GM04503 (cell line): ENCODE measurements around the gene PSMC3.

Experiments
- DNase-seq: peaks from one replicate; pipeline ENCODE4 v3.0.0-alpha.2; 2012; ENCODE audit warnings: low read depth

PSMC3 gene

DNA sequence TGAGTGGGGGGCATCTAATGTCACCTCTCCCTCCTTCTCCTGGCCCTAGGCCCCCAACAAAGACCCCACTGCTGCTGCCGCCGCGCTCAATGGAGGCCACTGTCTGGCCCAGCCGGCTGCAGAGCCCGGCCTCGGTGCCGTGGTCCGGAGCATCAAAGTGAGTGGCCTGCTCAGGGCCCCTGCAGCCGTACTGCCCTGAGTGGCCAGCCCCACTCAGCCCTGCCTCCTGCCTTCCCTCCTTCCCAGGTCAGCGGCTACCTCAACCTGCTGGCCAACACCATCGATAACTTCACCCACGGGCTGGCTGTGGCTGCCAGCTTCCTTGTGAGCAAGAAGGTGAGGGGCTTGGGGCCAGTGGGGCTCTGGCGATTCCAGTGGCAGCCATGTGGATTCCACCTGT lies 12.9 kb downstream of the PSMC3 start:
- DNase-seq, result no peak

DNA sequence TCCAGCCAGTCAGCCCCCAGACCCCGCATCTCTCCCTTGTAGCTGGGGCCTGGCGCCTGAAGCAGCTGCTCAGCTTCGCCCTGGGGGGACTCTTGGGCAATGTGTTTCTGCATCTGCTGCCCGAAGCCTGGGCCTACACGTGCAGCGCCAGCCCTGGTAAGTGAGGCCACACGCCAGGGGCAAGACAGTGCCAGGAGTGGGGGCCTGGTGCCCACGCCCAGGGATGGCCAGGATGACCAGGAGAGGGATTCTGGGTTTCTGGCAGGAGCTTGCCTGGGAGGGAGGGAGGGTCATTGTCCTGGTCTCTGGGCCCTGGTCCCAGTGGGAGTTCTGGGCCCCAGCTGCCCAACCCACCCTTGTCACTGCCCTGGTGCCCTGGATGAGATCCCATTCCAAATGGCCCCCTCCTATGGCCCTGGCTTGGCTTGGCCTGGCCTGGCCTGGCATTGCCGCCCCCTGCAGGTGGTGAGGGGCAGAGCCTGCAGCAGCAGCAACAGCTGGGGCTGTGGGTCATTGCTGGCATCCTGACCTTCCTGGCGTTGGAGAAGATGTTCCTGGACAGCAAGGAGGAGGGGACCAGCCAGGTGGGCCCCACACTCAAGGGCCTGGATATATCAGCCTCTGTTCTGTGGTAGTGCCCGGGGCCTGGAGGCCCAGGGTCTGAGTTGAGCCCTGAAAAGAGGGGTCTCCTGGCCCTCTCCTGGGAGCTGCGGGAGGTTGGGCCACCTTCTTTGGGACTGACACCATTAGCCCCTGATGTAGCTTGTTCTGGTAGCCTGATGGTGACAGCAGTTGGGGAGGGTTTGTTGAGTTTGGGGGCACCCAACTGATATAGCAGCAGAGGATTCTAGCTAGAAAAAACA lies 14.1 kb downstream of the PSMC3 start:
- DNase-seq, result no peak

DNA sequence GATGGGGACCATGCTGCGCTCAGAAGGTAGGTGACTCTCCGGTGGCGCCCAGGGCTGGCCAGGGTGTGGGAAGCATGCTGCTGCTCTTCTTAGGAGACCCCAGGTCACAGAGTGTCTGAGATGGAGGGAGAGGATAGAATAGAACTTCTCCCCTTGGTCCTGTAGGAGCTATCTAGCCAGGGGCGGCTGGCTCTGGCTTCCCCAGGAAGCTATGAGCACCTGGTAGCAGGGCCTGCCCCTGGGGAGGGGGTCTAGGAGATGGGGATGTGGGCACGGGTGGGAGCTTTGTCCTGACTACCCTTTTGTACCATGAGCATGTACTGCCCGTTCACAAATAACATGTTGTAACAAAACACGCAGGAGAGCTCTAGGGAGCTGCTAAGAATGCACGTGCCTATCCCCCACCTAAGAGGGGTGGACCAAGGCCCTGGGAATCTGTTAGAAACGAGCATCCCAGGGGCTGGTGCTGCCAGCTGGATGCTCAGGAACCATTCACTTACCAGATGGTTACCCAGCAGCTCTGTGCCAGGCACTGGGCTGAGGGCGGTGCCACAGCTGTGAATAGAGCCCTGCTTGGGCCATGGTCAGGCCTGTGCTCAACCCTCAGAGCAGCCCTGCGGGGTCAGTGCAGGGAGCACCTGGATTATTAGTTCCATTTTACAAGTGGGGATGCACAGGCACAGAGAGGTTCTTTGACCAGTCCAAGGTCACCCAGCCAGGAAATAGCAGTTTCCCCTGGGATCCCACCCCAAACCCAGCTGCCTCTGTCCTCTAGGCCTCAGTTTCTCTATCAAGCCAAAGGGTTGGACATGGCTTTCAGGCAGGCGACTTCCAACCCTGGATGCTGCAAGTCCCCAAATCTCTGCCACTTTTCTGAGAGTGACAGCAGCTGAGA lies 15.6 kb downstream of the PSMC3 start:
- DNase-seq, result no peak

DNA sequence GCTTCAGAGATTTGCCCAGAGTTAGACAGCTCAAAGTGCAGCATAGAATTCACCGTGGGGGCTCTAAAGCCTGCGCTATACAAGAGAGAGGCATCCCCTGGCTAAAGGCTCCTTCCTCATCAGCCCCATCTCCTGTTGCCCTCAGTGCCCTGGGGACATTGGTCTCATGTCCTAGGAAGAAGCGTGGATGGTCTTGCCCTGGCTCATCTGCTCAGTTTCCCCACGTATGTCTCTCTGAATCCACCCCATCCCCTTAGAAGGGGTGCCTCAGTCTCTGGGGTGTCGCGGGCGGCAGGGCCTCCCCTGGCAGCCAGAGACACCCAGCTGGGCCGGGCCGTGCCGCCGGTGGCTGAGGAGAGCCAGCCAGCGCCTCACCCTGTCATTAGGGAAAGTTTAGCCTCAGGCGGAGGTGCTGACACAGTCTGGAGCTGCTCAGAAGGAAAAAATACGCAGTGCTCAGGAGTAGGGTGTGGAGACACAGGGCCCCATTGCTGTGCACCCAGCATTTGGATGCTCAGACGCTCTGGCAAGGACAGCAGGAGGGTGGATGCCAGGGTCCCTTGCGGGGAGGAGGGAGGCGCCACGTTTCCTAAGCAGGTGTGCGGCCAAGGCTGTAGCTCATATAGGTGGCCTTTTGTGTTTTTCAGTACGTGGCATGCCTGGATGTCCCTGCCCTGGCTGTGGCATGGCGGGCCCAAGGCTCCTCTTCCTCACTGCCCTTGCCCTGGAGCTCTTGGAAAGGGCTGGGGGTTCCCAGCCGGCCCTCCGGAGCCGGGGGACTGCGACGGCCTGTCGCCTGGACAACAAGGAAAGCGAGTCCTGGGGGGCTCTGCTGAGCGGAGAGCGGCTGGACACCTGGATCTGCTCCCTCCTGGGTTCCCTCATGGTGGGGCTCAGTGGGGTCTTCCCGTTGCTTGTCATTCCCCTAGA lies 16.5 kb downstream of the PSMC3 start:
- no peak for DNase-seq

DNA sequence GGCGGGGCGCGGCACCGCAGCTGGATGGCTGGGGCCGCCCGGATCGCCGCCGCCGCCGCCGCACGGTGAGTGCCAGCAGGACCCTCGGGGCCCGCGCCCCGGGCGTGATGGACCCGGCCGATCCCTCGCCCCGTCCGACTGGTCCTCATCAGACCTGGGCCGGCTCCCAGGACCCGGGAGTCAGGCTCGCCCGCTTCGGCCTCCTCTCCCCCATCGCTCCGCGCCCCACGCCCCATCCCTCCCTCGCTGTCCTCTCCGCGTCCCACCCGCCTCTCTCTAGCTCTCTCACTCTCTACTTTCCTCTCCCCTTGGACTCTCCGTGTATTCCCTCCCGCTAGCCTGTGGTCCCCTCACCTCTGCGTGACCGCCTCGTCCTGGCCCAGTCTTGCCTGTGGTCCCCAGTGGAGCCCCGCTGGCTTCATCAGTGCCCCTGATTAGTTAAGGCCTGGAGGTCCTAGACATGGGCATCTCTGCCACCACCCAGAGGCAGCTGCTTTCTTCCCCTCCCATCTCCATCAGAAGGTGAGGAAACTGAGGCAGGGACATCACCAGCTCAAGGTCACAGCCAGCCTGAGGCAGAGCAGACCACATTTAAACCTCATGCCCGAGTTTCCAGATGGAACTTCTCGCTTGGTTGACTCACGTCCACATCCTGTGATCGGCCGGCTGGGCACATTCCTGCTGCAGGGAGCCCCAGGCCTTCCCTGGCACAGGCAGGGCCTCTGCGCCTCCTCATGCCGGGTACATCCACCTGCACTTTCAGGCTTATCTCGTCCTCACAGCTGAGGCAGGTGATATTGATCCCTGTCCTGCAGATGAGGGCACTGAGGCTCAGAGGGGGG lies 17.4 kb downstream of the PSMC3 start:
- DNase-seq, result peak; percentile 56

DNA sequence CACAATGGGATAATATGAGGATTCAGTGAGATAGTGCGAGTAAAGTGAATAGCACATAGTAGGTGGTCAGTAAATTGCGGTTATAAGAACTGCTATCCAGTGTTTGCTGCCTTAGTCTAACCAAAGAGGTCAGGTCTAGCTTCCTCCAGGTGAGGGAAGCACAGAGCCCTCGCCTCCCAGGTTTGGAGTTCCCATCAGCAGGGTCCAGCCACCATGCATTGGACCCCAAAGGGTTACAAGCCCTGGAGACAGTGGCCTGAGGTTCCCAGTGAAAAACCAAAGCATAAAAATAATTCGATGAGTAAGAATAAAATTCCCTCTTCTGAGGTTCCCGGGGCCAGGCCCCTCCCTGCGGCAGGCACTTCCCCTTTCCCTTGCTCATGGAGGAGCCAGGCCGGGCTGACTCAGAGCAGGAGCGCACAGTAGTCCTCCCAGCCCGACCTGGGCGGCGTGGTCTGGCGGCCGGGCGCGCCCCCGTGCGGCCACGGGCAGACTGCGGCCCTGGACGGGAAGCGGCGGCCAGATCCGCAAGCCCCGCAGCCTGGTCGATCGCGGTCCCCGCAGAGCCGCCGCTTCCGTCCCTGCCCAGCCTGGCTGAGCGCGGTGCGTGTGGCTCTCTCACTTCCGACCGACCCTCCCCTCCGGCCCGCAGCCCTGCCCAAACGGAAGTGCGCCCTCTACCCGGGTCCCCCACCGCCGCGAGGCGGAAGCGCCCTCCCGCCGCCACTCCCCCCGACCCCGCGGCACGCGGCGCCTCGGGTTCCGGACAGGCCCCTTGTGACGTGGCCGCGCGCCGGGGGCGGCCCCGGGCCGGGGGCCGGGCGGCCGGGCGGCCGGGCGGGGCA lies 18.3 kb downstream of the PSMC3 start, which contains the start of gene SLC39A13:
TSS of gene SLC39A13 (plus strand) at position 845 of the 845 bp plus-strand sequence. CDS start 1,505 bp downstream, outside the sequence.
- DNase-seq, result peak; percentile 70

DNA sequence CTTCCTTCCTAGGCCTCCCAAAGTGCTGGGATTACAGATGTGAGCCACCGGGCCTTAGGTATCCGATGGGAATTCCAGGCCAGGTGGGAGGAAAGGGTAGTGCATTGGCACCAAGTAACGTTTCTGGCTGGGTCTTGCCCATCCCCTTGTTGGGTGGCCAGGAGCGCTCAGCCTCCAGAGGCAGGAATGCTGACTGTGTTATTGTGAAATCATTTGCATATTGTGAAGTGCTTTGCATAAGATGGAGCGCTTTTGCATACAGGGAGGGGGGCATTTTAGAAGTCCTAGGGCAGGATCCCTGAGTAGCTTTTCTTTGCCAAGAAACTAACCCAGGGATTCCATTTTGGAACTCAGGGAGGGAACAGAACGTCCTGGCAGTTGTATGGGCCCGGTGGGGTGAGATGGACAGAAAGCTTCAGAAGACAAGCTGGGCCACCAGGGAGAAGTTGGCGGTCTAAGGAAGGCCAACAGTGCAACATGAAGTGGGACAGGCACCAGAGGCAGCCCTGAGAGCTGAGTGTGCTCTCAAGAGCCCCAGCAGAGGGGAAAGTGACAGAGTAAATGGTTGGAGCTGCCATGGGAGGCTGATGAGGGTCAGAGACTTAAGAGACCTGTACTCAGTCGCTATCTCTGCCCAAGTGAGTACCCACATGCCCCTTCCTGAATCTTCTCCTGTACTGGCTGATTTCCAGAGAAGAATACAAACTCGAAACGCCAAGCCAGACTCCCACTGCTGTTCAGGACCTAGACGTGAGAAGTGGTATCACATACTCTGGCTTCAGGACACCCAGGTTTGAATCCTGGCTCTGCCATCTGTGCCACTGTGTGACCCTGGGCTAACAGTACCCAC lies 19.1 kb downstream of the PSMC3 start:
- DNase-seq, result no peak

DNA sequence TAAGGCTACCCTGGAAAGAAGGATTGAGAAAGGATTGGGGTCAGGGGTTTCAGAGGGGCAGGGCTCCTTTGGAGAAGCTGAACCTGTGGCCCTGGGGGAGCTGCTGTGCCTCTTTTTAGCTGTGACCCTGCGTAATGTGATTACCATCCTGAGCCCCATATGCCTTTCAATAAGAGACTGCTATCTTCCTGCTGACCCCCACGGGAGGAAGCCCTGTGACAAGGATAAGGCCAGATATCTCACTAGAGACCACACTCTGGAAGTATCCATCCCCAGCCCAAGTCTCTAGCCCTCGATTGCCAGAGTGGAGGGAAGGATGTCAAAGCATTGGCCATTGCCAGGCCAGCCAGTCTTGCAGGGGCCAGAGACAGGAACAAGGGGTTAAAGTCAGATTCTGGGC lies 22.7 kb downstream of the PSMC3 start:
- DNase-seq, result no peak

DNA sequence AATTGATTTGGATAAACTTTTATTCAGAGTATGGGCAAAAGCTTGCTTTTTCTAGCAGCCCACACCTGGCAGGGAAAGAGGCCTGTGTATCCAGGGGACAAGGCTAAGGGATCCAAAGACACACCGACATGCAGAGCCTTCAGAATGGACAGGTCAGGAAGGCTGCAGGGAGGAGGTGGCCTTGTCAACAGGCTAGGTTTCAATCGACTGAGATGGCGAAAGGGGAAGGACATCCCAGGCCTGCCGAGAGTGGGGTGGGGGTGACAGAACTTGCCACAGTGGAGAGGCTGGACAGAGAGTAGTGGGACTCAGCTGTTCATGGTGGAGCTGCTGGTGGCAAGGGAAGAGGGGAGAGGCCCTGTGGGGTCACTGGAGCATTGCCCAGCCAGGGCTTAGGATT lies 23.1 kb downstream of the PSMC3 start:
- no peak for DNase-seq

DNA sequence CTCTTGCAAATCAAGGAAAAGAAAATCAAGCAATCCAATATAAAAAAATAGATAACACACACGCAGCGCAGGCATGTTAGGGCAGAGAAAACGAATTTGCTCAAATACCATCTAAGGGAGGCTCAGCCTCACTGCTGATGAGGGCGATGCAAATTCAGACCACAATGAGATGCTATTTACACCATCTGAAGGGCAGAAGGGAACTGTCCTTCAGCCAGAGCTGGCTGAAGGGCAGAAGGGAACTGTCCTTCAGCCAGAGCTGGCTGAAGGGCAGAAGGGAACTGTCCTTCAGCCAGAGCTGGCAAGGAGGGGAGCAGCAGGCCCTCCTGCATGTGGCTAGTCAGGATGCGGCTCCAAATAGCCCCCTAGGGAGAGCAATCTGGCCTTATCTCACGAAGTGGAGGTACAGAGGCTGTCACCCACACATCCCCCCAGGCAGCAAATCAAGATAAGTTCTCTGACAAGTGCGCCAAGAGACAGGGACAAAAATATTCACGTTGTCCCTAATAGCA lies 25.4 kb downstream of the PSMC3 start:
- DNase-seq, result no peak

DNA sequence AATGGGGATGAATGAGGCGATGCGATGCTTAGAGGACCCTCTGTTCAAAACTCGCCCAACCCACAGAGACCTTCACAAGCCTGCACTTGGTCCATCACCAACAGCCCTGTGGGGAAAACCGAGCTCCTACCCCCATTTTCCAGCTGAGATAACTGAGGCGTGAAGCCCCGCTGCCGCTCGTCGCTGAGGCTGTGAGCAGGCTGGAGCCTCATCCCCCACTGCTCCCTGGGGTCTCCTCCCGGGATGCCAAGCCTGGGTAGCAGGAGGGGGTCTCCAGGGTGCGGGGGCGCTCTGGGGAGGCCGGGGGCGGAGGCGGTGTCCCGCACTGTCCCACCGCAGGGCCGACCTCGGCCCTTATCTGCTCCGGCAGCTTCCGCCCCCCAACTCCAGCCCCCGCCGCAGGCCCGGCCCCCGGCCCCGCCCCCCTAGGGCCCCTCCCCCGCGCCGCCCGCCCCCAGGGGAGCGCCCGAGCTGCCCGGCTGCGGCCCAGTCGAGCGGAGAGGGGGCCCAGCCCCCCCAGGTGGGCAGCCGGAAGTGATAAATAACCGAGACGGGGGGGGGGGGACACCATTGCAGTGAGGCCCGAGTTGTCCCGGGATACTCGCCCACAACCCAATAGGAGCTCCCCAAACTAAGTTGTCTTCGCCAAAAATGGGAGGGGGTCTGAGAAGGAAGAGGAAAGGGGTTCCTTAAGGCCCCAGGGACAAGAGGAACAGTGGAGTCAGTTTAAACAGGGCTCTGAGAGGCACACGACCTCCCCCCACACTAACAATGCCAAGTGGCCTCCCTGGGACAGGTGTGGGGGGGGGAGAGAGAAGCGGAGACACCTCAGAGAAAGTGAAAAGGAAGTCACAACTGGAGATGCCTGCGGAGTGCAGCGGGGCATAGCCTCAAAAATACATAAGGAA lies 26.1 kb downstream of the PSMC3 start:
- DNase-seq, result no peak

DNA sequence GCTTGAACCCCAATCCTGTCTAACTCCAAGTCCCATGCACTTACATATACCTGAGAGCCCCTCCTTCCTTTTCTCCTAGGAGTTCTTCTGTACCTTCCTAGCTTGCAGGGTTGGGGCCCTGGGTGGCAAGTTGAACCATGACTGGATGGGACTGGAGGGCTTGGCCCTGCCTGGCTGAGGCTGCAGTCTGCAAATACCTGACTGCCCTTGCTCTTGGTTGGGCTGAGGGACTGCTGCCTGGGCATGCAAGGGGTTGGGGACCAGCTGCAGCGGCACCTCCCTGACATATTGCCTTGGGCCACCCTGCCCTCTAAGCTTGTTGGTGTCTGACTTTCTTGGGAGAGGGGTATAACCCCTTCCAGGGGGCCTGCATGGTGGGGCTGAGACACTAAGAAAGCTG lies 27.7 kb downstream of the PSMC3 start:
- no peak for DNase-seq

DNA sequence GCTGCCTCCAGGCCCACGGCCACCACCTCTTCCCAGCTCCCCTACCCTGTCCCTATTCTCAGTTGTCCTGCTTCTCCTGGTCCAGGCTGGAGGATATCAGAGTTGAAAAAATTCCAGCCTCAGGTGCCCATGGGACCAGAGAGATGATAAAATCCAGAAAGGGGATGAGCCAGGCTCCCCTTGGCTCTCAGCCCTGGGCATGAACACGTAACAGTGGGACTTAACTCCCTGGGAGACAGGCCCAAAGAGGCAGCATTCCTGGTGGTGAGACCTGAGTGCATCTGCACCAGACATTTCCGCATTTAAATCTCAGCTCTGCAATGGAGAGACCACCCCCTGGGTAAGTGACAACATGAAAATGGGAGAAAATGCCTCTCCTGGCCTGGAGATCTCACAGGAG lies 28.2 kb downstream of the PSMC3 start:
- DNase-seq, result no peak

DNA sequence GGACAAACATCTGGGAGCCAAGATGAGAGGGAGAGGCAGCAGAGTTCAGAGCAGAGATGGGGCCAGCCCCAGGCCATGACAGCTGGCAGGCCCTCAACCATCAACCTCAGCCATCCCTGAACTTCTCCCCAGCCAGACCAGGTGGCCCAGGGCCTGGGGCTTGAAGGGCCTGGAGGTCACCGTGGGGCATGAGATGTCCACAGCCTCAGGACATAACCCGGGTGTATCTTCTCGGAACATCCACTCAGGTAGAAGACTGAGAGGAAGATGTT lies 30.3 kb downstream of the PSMC3 start:
- DNase-seq, result no peak

DNA sequence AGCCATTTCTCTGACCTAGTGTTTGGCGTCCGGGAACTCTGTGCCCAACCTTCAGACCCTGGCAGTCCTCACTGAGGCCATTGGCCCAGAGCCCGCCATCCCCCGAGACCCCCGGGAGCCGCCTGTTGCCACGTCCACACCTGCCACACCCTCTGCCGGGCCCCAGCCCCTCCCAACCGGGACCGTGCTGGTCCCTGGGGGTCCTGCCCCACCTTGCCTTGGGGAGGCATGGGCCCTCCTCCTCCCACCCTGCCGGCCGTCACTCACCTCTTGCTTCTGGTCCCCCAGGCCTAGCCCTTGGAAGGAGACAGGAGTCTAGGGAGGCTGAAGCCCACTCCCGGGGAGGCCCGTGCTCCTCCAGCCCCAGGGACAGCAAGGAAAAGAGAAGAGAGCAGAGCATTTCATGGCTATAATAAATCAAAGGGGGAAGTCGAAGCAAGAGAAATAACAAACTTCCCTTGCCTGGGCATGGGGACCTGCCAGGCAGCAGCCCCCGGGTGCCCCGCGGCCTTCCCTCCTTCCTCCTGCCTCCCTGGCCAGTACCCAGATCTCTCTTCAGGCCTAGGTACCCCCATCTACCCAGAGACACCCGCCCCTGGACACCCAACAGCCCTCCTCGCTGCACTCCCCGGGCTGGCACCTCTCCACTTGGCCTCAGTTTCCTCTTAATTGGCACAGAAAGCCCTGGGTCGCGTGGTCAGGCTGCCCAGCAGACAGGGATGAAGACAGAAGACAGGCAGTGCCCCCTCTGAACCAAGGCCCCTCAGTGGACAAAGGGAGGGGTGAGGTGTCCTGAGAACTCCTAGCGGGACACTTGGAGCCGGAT lies 30.8 kb downstream of the PSMC3 start:
- no peak for DNase-seq

DNA sequence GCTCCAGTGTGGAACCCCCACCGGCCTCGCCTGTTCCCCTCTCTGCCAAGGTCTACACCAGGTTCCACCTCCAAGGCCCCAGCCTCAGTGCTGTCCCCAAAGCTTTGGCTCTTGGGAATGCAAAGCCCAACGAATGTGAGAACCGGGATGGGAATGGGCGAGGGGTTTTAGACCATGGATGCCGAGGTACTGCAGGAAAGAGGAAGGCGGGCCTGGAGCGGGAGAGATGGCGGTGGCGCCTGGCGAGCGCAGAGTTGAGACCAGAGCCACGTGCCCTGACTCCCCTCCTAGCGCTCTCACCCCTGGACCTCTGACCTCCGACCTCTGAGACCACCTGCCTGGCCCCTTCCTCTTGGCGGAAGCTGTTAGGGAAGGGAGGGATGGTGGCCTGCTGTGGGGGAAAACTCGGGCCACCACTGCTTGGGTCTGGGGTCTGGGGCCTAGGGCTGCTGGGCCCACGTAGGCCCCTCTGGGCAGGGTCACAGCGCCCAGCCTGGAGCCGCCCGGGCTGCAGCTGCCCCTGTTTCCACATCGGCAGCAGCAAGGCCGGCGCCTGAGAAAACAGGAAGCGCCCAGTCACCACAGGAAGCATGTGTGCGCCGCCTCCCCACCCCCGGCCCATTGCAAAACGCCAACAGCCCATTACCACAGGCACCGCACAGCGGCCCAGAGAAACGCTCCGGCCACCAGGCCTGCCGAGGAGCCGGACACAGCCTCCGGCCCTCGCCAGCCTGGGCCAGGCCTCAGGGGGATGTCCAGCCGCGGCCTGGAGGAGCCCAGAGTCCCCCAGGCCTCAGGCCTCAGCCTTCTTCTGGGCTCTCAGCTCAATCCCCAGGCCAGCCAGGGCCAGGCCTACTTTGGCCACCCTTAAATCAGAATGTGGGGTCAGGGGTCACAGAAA lies 31.7 kb downstream of the PSMC3 start:
- DNase-seq, result no peak
